ENCODE data around the gene TMEM134. TPM values are rescaled to one million over a fixed set of nuclear protein-coding genes. Genes with fewer than 3 reads are reported as not detected.

Gene TMEM134
- total and polyA plus RNA-seq, 7 donors = 57.1 to 121 (median 81.7) TPM

GRCh38 chr11:67457453-67457852 is 11.6 kb downstream of the TMEM134 start:
- Histone ChIP-seq H3K27ac (no peak overlapping the region), H3K36me3 (ENCODE audit: insufficient read depth in 1 of 2, low read depth in 1 of 2) (no peaks in the 10 kb centered on the region), H3K9me3 (no peaks in the 10 kb centered on the region), H3K27me3 (ENCODE audit: insufficient read depth in 3 of 3, low read length in 2 of 3) (no peaks in the 10 kb centered on the region), H3K4me1 (peaks cover 11% of the 10 kb centered on the region), H3K4me3 (no peak overlapping the region)
- ATAC-seq (no peak), DNase-seq (no peak)
- intact Hi-C loops (cut with DNase I) = no loop called here
- WGBS, 3 donors = 94 to 95% (median 95%) methylated on average over 12 of the region's 12 CpGs
- TF ChIP-seq CTCF (IDR thresholded peaks at IDR 0.05) = no peak

GRCh38 chr11:67456068-67456705 is 12.9 kb downstream of the TMEM134 start:
- Histone ChIP-seq H3K36me3 (ENCODE audit: insufficient read depth in 1 of 2, low read depth in 1 of 2) (no peaks in the 10 kb centered on the region), H3K27ac (no peak overlapping the region), H3K27me3 (ENCODE audit: insufficient read depth in 3 of 3, low read length in 2 of 3) (no peaks in the 10 kb centered on the region), H3K9me3 (no peaks in the 10 kb centered on the region), H3K4me3 (no peak overlapping the region), H3K4me1 (peaks cover 3% of the 10 kb centered on the region)
- ATAC-seq (no peak), DNase-seq (no peak)
- no peak for TF ChIP-seq CTCF (IDR thresholded peaks at IDR 0.05)
- intact Hi-C loops (cut with DNase I) = no loop called here
- 76 to 82% (median 81%) methylated on average over 24 to 25 of the region's 25 CpGs for whole genome bisulfite sequencing, 3 donors

GRCh38 chr11:67455054-67455453 is 14.0 kb downstream of the TMEM134 start, which contains the start of gene CABP4:
CABP4 (plus strand) TSS chr11:67455354; CDS start chr11:67455424, 70 bp downstream.
- TF ChIP-seq CTCF (IDR thresholded peaks at IDR 0.05) = no peak
- H3K27ac ChIP-seq = no peak within 1 kb of the TSS
- H3K9me3 ChIP-seq = no peaks in the 10 kb centered on the region
- H3K36me3 ChIP-seq (ENCODE audit: insufficient read depth in 1 of 2, low read depth in 1 of 2) = no peaks in the 10 kb centered on the region
- intact Hi-C loops (cut with DNase I) = no loop called here
- H3K27me3 ChIP-seq (ENCODE audit: insufficient read depth in 3 of 3, low read length in 2 of 3) = no peaks in the 10 kb centered on the region
- ATAC-seq (no peak), DNase-seq (no peak)
- WGBS, 3 donors = 89 to 100% (median 93%) methylated on average over 2 to 3 of the region's 3 CpGs
- peaks cover 3% of the 10 kb centered on the region for H3K4me1 ChIP-seq
- no peak within 1 kb of the TSS for H3K4me3 ChIP-seq

GRCh38 chr11:67453816-67454732 is 15.0 kb downstream of the TMEM134 start:
- intact Hi-C loops (cut with DNase I) = no loop called here
- ATAC-seq (no peak), DNase-seq (no peak)
- 90 to 92% (median 90%) methylated on average over 15 to 21 of the region's 21 CpGs for WGBS, 3 donors
- Histone ChIP-seq H3K36me3 (ENCODE audit: insufficient read depth in 1 of 2, low read depth in 1 of 2) (no peaks in the 10 kb centered on the region), H3K27me3 (ENCODE audit: insufficient read depth in 3 of 3, low read length in 2 of 3) (no peaks in the 10 kb centered on the region), H3K9me3 (no peaks in the 10 kb centered on the region), H3K4me3 (no peak overlapping the region), H3K4me1 (peaks cover 3% of the 10 kb centered on the region), H3K27ac (no peak overlapping the region)
- no peak for TF ChIP-seq CTCF (IDR thresholded peaks at IDR 0.05)

Measured in psoas muscle (tissue), 8 donors.